Measurements from ENCODE around the gene LPCAT2. TPM values are rescaled to one million over a fixed set of nuclear protein-coding genes. Genes with fewer than 3 reads are reported as not detected.

LPCAT2 gene
- total RNA-seq, 4 donors from 2014 or later, result 12.1 to 19.7 (median 18.1) TPM

DNA sequence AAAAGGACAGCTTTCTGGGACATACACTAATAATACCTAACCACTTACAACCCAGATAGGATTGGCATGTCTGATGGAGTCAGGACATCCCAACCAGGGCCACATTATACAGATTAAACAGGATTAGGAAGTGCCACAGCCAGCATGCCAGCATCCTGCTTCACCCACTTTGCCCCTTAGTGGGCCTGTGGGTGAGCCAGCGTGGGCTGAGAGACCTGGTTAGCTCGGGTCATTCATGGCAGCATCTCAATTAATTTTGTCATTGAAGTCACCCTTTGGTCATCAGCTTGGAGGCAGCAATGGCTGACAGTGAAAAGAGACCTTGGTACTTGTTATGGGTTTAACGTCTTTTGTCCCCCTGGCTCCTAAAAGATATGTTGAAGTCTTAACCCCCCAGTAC, 117.0 kb downstream of the LPCAT2 start:
- H3K27ac ChIP-seq, result no peak overlapping the region
- TF ChIP-seq EP300 (IDR thresholded peaks at IDR 0.05) (no peak), POLR2A (IDR thresholded peaks at IDR 0.05) (no peak), POLR2AphosphoS5 (IDR thresholded peaks at IDR 0.05) (no peak)
- TF ChIP-seq, protein P1, sequence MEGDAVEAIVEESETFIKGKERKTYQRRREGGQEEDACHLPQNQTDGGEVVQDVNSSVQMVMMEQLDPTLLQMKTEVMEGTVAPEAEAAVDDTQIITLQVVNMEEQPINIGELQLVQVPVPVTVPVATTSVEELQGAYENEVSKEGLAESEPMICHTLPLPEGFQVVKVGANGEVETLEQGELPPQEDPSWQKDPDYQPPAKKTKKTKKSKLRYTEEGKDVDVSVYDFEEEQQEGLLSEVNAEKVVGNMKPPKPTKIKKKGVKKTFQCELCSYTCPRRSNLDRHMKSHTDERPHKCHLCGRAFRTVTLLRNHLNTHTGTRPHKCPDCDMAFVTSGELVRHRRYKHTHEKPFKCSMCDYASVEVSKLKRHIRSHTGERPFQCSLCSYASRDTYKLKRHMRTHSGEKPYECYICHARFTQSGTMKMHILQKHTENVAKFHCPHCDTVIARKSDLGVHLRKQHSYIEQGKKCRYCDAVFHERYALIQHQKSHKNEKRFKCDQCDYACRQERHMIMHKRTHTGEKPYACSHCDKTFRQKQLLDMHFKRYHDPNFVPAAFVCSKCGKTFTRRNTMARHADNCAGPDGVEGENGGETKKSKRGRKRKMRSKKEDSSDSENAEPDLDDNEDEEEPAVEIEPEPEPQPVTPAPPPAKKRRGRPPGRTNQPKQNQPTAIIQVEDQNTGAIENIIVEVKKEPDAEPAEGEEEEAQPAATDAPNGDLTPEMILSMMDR (IDR thresholded peaks at IDR 0.05), result no peak
- H3K4me1 ChIP-seq, result no peaks in the 10 kb centered on the region
- no peaks in the 10 kb centered on the region for H3K27me3 ChIP-seq
- no peak for DNase-seq (ENCODE audit: low spot score in 2 of 2)
- 97% methylated on average over 3 of the region's 3 CpGs for WGBS
- no peak overlapping the region for H3K4me3 ChIP-seq
- H3K36me3 ChIP-seq, result no peaks in the 10 kb centered on the region
- no peaks in the 10 kb centered on the region for H3K9me3 ChIP-seq

DNA sequence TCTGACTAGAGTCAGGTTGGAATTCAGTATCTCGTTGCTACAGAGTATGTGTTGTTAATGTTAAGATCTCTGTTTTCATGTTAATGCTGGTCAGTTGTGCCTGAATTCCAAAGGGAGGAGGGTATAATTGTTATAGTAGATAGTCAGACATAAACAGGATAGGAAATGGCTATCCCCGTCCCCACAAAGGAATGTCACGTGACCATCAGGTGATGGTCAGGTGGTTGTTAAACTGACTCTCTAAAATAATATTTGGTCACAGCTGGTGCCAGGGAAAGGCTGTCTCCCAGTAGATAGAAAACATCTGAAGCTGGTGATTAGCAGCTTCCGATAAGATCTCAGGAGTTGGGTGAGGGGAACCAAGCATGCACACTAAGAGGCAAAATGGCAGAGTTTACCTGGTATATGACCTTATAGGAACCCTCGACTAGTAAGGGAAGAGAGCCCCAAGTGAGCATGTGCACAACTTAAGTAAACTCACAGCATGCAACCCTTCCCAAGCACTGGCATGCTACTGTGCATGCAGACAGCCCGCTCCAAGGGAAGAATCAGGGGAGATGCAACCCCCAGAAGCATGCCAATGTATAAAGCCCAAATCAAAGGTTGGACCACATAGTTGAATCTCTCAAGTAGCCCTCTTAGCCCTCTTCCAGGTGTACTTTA, 119.6 kb downstream of the LPCAT2 start:
- no peak for DNase-seq (ENCODE audit: low spot score in 2 of 2)
- no peaks in the 10 kb centered on the region for H3K4me1 ChIP-seq
- H3K36me3 ChIP-seq, result no peaks in the 10 kb centered on the region
- TF ChIP-seq POLR2AphosphoS5 (IDR thresholded peaks at IDR 0.05), result no peak
- 84% methylated on average over 6 of the region's 6 CpGs for WGBS
- no peaks in the 10 kb centered on the region for H3K9me3 ChIP-seq
- no peaks in the 10 kb centered on the region for H3K27me3 ChIP-seq
- no peak overlapping the region for H3K27ac ChIP-seq
- H3K4me3 ChIP-seq, result no peak overlapping the region

DNA sequence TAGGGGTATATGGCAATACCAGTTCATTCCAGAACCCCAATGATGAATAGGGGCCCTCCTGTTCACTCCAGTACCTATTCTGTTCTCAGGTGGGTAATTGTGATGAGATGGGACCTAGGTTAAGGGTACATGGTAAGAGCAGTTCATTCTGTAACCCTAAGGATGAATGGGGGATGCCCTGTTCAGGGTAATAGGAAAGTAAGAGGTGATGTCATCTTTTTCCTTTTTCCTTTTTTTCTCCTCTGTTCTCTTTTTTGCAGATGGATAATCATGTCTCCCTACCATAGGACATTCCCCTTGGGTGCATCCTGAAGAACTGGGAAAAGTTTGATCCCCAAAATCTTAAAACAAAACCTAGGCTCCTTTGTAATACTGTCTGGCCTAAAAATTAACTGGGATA, 121.9 kb downstream of the LPCAT2 start:
- no peaks in the 10 kb centered on the region for H3K9me3 ChIP-seq
- no peak for TF ChIP-seq POLR2A (IDR thresholded peaks at IDR 0.05)
- TF ChIP-seq EP300 (IDR thresholded peaks at IDR 0.05), result no peak
- TF ChIP-seq, protein P1 (IDR thresholded peaks at IDR 0.05), result no peak
- no peak for TF ChIP-seq POLR2AphosphoS5 (IDR thresholded peaks at IDR 0.05)
- no peak overlapping the region for H3K4me3 ChIP-seq
- no peak for DNase-seq (ENCODE audit: low spot score in 2 of 2)
- no peak overlapping the region for H3K27ac ChIP-seq
- H3K27me3 ChIP-seq, result no peaks in the 10 kb centered on the region
- no peaks in the 10 kb centered on the region for H3K36me3 ChIP-seq
- no peaks in the 10 kb centered on the region for H3K4me1 ChIP-seq

DNA sequence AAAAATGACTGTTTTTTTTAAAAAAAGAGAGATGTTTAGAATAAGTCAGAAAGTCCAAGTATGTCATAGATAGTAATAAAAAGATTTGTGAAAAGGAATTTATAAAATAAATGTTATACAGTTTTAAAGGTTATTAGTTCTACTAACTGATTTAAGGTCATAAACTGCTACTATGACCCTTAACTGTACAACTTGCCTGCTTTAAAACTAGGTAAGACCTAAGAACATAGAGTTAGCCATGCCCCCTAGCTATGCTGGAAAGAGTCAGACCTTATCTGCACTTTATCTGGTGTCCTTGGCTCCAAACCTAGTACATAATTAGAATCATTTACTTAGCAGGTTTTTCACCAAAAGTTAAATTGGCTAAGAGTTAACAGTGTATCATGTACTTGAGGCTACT, 123.4 kb downstream of the LPCAT2 start:
- Histone ChIP-seq H3K9me3 (no peaks in the 10 kb centered on the region), H3K27ac (no peak overlapping the region), H3K36me3 (no peaks in the 10 kb centered on the region), H3K4me3 (no peak overlapping the region), H3K4me1 (no peaks in the 10 kb centered on the region), H3K27me3 (no peaks in the 10 kb centered on the region)
- DNase-seq (ENCODE audit: low spot score in 2 of 2), result no peak
- TF ChIP-seq EP300 (IDR thresholded peaks at IDR 0.05) (no peak), POLR2AphosphoS5 (IDR thresholded peaks at IDR 0.05) (no peak), POLR2A (IDR thresholded peaks at IDR 0.05) (no peak)
- TF ChIP-seq, protein P1 (IDR thresholded peaks at IDR 0.05), result no peak

DNA sequence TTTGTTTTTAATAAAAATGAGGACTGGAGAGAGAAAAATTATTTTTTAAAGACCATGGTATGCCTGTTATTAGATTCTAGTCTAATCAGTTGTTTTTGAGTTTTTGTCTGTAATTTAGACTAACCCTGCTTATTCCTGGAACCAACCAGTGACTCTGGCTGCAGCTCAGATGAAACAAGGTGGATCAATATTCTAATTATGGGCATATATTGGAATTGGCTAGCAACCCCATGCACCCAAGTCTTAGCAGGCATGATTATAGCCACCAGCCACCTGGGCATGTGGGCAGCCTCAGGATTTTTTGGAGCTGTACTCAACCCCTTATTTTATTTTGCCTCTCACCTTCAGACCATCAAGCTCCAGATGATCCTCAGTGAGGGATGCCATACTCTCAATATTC, 125.3 kb downstream of the LPCAT2 start:
- Histone ChIP-seq H3K4me3 (no peak overlapping the region), H3K9me3 (no peaks in the 10 kb centered on the region), H3K27me3 (no peaks in the 10 kb centered on the region), H3K36me3 (no peaks in the 10 kb centered on the region), H3K4me1 (no peaks in the 10 kb centered on the region), H3K27ac (no peak overlapping the region)
- DNase-seq (ENCODE audit: low spot score in 2 of 2), result no peak
- TF ChIP-seq, protein P1 (IDR thresholded peaks at IDR 0.05), result no peak
- no peak for TF ChIP-seq POLR2AphosphoS5 (IDR thresholded peaks at IDR 0.05)
- TF ChIP-seq EP300 (IDR thresholded peaks at IDR 0.05), result no peak
- no peak for TF ChIP-seq POLR2A (IDR thresholded peaks at IDR 0.05)

Other genes starting within 250 kb of the LPCAT2 start
- gene IRX6, start 184.9 kb upstream of the LPCAT2 start, total RNA-seq, result 10 to 100 TPM in 2 of 4 donors, 1 to 10 TPM in 2; 6.1 to 11.6 (median 9.1) TPM
- 100 to 1,000 TPM in 2 of 4 donors, 10 to 100 TPM in 2; 71.4 to 175 (median 120) TPM for gene MMP2, start 29.9 kb upstream of the LPCAT2 start, total RNA-seq
- 100 to 1,000 TPM; 101 to 177 (median 170) TPM for gene CAPNS2, start 57.6 kb downstream of the LPCAT2 start, total RNA-seq
- 10 to 100 TPM; 18.4 to 30.2 (median 23.0) TPM for gene SLC6A2, start 146.9 kb downstream of the LPCAT2 start, total RNA-seq